Tibial nerve (tissue), 4 donors: ENCODE measurements around the gene HPSE2. TPM values are rescaled to one million over a fixed set of nuclear protein-coding genes. Genes with fewer than 3 reads are reported as not detected.

Source experiments
- DNase-seq, 2 donors: peaks; one replicate each; pipeline ENCODE4 v3.0.0-alpha.2; 2019; ENCODE audit warnings: low spot score in 2 of 2
- H3K27ac ChIP-seq, 4 donors: fragments of 200-600 bp; sonication (generic) in 3 of 4; one replicate each; pipeline ENCODE4 v1.5.1; 2017 to 2019; ENCODE audit warnings: mild to moderate bottlenecking in 1 of 4
- H3K27me3 ChIP-seq, 2 donors: fragments of 200-600 bp; sonication (generic) in 1 of 2; one replicate each; pipeline versions ENCODE4 v1.5.1 to v1.6.0; 2017 to 2019
- H3K36me3 ChIP-seq, 3 donors: fragments of 200-600 bp; sonication (generic); one replicate each; pipeline ENCODE4 v1.5.1; 2018 to 2019
- H3K4me1 ChIP-seq, 4 donors: fragments of 200-600 bp; sonication (generic) in 3 of 4; one replicate each; pipeline ENCODE4 v1.5.1; 2017 to 2019
- H3K4me3 ChIP-seq, 4 donors: fragments of 200-600 bp; sonication (generic) in 3 of 4; one replicate each; pipeline ENCODE4 v1.5.1; 2017 to 2019; ENCODE audit warnings: mild to moderate bottlenecking in 1 of 4, moderate library complexity in 1 of 4
- H3K9me3 ChIP-seq, 4 donors: fragments of 200-600 bp; sonication (generic) in 3 of 4; one replicate each; pipeline ENCODE4 v1.5.1; 2017 to 2019
- EP300 ChIP-seq, 2 donors: sonication (generic); formaldehyde crosslinking; IDR thresholded peaks; one replicate each; pipeline ENCODE4 v1.6.1; 2017; ENCODE audit warnings: antibody characterized with exemption in 2 of 2, mild to moderate bottlenecking in 1 of 2
- POLR2A ChIP-seq, 2 donors: fragments of 450-650 bp; IDR thresholded peaks; one replicate each; pipeline ENCODE4 v1.6.1; 2017; ENCODE audit warnings: antibody characterized with exemption in 2 of 2, mild to moderate bottlenecking in 2 of 2, moderate library complexity in 2 of 2
- WGBS, 2 donors: methylation state at CpG; one replicate each; pipeline ENCODE4 v1.1.5; 2018; 5-methylcytosine and 5-hydroxymethylcytosine counted together
- total RNA-seq, 4 donors: library from RNA; depleted of rRNA; stranded (reverse); fragments of >200 nt; gene quantifications; one replicate each; pipeline ENCODE4 v1.1.0, GENCODE V29; 2016
- TF ChIP-seq, protein P1 (sequence below), 5 experiments: fragments of 200-600 bp in 3 of 5; fragments of 450-650 bp in 2 of 5; sonication (generic) in 3 of 5; IDR thresholded peaks; one replicate each; pipeline ENCODE4 v1.5.1; 2016 to 2019; ENCODE audit warnings: antibody characterized with exemption in 5 of 5, mild to moderate bottlenecking in 3 of 5, moderate library complexity in 2 of 5

The HPSE2 gene
- total RNA-seq, 4 donors from 2014 or later = 0.63 TPM; not detected in 3

DNA sequence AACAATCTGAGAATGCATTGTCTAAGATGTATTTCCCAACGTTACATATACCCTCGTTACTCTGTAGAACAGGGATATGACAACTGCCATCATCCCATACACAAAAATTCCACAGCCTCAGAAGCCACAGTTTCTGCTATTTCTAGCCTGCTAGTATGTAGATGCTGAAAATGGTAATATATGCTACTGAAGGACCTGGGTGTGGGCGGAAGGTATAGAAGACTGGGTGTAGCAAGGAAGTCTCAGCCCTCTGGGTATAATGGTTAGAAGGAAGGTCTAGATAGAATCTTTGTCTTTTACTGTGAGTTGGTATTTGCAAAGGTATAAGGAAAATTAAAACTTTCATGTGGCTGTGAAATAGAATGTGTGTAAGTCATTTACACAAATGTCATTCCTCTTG lies 709.7 kb downstream of the HPSE2 start:
- no peak for TF ChIP-seq EP300 (IDR thresholded peaks at IDR 0.05)
- TF ChIP-seq POLR2A (IDR thresholded peaks at IDR 0.05) = no peak
- TF ChIP-seq, protein P1, sequence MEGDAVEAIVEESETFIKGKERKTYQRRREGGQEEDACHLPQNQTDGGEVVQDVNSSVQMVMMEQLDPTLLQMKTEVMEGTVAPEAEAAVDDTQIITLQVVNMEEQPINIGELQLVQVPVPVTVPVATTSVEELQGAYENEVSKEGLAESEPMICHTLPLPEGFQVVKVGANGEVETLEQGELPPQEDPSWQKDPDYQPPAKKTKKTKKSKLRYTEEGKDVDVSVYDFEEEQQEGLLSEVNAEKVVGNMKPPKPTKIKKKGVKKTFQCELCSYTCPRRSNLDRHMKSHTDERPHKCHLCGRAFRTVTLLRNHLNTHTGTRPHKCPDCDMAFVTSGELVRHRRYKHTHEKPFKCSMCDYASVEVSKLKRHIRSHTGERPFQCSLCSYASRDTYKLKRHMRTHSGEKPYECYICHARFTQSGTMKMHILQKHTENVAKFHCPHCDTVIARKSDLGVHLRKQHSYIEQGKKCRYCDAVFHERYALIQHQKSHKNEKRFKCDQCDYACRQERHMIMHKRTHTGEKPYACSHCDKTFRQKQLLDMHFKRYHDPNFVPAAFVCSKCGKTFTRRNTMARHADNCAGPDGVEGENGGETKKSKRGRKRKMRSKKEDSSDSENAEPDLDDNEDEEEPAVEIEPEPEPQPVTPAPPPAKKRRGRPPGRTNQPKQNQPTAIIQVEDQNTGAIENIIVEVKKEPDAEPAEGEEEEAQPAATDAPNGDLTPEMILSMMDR (IDR thresholded peaks at IDR 0.05) = no peak
- Histone ChIP-seq H3K9me3 (no peaks in the 10 kb centered on the region), H3K4me3 (no peak overlapping the region), H3K27ac (no peak overlapping the region), H3K36me3 (no peaks in the 10 kb centered on the region), H3K27me3 (no peaks in the 10 kb centered on the region), H3K4me1 (no peaks in the 10 kb centered on the region)
- WGBS, 2 donors = 79 to 84% methylated on average over 3 of the region's 3 CpGs
- no peak for DNase-seq

DNA sequence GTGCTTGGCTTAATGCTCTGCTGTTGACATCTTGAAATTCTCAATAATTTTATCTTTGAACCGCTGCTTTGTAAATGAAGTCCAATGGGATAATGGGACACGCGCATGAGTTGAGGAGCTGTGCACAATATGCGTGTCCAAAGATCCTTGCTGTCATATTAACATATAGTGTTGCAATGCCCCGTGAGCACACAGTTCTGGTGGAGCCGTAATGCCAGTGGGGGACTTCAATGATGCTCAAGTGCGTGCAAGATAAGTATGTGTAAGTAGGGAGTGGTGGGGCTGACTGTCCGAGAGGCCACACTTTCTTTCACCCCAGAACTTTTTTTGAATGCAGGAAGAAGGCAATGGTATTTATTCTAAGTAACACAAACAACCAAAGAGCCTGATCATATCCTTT lies 711.5 kb downstream of the HPSE2 start:
- no peaks in the 10 kb centered on the region for H3K4me1 ChIP-seq
- H3K4me3 ChIP-seq = no peak overlapping the region
- no peaks in the 10 kb centered on the region for H3K36me3 ChIP-seq
- H3K9me3 ChIP-seq = no peaks in the 10 kb centered on the region
- DNase-seq = no peak
- TF ChIP-seq POLR2A (IDR thresholded peaks at IDR 0.05) = no peak
- TF ChIP-seq, protein P1 (IDR thresholded peaks at IDR 0.05) = no peak
- TF ChIP-seq EP300 (IDR thresholded peaks at IDR 0.05) = no peak
- WGBS, 2 donors = 91 to 92% methylated on average over 8 of the region's 8 CpGs
- no peak overlapping the region for H3K27ac ChIP-seq
- H3K27me3 ChIP-seq = no peaks in the 10 kb centered on the region

DNA sequence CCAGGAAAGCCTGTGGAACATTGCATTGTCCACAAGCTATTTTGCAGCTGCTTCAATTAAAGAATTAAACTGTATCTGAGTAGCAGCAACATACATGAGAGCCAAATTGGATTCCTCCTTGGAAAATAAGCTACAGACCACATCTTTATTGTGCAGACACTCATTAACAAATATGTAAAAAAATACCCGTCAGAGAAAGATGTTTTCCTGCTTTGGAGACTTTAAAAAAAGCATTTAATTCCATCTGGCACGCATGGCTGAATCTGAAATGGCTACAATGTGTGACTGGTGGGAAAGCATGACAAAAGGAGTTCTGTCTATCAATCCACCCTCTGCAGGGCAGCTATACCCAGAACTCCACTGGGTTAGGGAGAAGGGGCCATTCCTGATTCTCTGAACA lies 715.8 kb downstream of the HPSE2 start:
- H3K4me3 ChIP-seq = no peak overlapping the region
- no peaks in the 10 kb centered on the region for H3K4me1 ChIP-seq
- H3K27me3 ChIP-seq = no peaks in the 10 kb centered on the region
- DNase-seq = no peak
- H3K9me3 ChIP-seq = no peaks in the 10 kb centered on the region
- H3K36me3 ChIP-seq = no peaks in the 10 kb centered on the region
- H3K27ac ChIP-seq = no peak overlapping the region
- WGBS, 2 donors = 14 to 39% methylated on average over 2 of the region's 2 CpGs
- TF ChIP-seq, protein P1 (IDR thresholded peaks at IDR 0.05) = no peak
- TF ChIP-seq POLR2A (IDR thresholded peaks at IDR 0.05) (no peak), EP300 (IDR thresholded peaks at IDR 0.05) (no peak)

DNA sequence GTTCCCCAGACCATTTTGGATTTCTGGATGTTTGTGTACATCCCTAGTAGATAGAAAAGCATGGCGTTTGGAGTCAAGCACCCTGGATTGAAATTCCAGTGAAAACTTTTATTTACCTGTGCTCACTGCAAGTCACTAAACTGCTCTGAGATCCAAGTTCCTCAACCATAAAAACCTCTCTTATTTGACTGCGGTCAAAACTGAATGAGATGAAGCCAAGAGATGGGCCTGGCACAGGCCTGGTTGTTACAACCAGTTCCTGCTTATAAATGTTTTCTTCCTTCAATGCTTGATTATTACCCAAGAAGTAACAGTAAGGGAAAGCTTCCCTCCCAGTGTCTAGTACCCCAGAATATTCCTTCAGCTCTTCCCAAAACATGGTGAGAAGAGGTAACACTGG lies 718.0 kb downstream of the HPSE2 start:
- Histone ChIP-seq H3K4me1 (no peaks in the 10 kb centered on the region), H3K4me3 (no peak overlapping the region), H3K36me3 (no peaks in the 10 kb centered on the region), H3K27ac (no peak overlapping the region), H3K27me3 (no peaks in the 10 kb centered on the region), H3K9me3 (no peaks in the 10 kb centered on the region)
- TF ChIP-seq, protein P1 (IDR thresholded peaks at IDR 0.05) = no peak
- no peak for TF ChIP-seq EP300 (IDR thresholded peaks at IDR 0.05)
- no peak for TF ChIP-seq POLR2A (IDR thresholded peaks at IDR 0.05)
- no peak for DNase-seq
- WGBS, 2 donors = 44 to 73% methylated on average over 2 of the region's 2 CpGs

DNA sequence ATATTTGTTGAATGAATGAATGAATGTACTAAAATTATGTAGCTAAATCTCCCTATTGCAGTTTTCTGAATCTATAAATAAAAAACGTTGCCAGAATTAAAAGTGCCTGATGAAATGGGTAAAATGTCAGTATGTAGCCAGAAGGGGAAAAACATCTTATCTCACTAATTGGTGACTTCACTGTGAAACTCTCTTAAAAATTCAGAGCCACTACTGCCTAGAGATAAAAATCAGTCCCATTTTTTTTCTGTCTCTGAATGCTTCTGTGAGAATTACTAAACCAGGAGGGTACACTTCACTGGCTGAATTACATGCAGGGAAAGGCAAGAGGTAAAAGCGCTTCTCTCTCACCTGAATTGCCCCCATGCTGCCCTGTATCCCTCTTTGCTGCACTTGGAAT lies 719.3 kb downstream of the HPSE2 start:
- Histone ChIP-seq H3K4me3 (no peak overlapping the region), H3K27me3 (no peaks in the 10 kb centered on the region), H3K4me1 (no peaks in the 10 kb centered on the region), H3K36me3 (no peaks in the 10 kb centered on the region), H3K9me3 (no peaks in the 10 kb centered on the region), H3K27ac (no peak overlapping the region)
- 65 to 66% methylated on average over 2 of the region's 2 CpGs for WGBS, 2 donors
- TF ChIP-seq, protein P1 (IDR thresholded peaks at IDR 0.05) = no peak
- TF ChIP-seq POLR2A (IDR thresholded peaks at IDR 0.05) (no peak), EP300 (IDR thresholded peaks at IDR 0.05) (no peak)
- no peak for DNase-seq
